ENCODE measurements around the gene STAB2.
"Not testable (repeated sequence)": the region's sequence is repeated elsewhere in the genome, so short reads cannot be mapped to it uniquely, and the experiment has no call there.

The STAB2 gene

DNA sequence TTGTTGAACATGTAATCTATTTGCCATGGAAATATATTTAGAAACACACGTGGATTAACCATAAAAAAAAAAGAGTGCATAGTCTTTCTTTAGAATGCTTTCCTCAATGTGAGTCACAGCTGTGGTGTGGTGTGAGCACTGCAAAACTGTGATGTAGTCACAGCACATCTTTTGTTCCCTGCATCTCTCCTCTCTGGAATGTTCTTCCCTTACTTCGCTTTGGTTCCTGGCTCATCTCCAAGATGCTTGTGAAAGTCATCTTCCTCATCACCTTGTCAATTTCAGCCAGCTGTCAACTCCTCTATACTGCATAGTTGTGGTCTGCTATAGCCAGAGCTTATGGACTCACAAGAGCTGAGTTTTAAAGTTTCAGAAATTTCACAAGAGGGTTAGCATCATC lies 60.2 kb downstream of the STAB2 start:
- no peak for DNase-seq (ENCODE audit: low read depth)

- no peak for DNase-seq (ENCODE audit: low read depth)
Measured at GRCh38 chr12:103652808-103653207, 65.7 kb downstream of the STAB2 start.

GRCh38 chr12:103653568-103654173 lies 66.6 kb downstream of the STAB2 start:
- DNase-seq (ENCODE audit: low read depth) = not testable (repeated sequence)

DNA sequence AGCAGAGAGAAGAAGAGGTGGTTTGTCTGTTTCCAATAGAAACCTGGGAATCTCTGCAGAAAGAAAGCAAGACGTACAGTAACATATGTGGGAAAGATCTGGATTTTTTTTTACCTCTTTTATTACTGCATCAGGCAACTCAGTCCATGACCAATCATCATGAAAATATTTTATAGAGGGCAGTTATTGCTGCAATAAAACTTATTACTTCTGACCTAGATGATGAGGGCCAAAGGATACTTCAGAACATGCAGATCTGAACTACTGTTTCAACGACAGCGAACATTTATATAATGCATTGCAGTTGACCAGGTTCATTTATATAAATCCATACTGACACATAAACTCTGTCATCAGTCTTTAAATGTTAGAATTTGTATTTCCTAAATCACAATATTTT lies 67.7 kb downstream of the STAB2 start:
- DNase-seq (ENCODE audit: low read depth) = no peak

DNA sequence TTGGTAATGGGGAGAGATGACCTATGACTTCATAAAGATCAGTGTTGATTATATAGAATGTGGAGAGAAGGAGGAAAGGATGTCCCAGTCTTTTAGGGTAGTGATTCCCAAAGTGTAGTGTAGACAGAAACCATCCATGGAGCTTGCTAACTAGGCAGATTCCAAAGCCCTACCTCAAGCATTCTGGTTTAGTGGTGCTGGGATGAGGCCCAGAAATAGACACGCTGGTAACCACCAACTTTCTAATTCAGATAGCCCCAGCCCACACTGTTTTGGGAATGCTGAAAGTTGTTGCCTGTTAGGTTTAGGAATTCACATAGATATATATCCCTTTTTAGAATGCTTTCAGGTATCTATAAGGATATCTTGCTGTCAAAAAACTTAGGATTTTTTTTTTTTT lies 69.2 kb downstream of the STAB2 start:
- DNase-seq (ENCODE audit: low read depth) = no peak

- no peak for DNase-seq (ENCODE audit: low read depth)
Measured at GRCh38 chr12:103657331-103657730, 70.3 kb downstream of the STAB2 start.

DNA sequence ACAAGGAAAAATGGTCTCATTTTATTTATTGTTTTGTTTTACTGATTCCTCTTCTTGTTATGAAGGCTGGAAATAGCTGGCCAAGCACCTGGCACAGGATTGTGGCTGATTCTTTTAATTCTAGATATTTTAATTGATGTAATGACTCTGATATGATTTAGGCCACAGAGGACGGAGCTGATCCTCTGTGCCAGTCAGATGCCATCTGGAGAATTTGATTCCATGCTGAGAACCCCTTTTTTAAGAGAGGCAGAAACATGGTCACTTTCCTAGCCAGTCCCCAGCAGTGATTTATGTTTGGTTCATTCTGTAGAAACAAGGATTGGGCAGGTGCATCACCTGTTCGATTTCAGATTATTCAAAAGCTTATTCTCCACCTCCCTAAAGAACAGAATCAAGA lies 77.6 kb downstream of the STAB2 start:
- DNase-seq (ENCODE audit: low read depth) = no peak

GRCh38 chr12:103665971-103666370 lies 78.9 kb downstream of the STAB2 start:
- no peak for DNase-seq (ENCODE audit: low read depth)

DNA sequence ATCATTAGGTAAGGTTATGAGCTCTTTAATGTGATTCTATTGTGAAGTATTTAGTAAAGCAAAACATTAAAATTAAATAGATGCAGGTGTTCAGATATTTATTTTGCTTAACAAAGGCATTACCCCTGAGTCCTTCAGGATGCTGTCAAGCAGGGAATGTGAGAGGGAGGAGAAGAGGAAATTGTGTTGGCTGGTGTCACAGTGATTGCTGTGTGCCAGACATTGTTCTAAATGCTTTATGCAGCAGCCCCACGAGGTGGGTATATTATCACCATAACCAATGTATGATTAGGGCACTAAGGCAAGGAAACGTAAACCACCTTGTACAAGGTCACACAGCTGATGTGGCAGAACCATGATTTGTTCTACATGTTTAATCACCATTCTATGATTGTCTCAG lies 80.1 kb downstream of the STAB2 start:
- no peak for DNase-seq (ENCODE audit: low read depth)

DNA sequence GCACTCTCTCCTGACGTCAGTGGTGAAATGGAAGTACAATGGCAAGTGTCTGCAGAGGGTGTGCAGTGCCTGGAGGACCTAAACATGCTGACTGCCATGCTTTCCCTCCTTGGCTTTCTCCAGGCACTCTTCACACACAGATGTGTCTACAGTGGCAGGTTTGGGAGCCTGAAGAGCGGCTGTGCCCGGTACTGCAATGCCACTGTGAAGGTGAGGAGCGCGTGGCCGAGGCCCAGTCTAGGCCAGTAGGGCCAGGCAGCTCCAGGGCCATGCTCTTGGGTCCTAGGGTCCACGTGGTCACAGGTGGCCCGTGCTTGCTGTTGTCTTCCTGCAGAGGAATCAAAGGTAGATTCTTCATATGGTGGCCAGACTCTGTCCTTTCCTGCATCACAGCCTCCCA lies 81.4 kb downstream of the STAB2 start:
- no peak for DNase-seq (ENCODE audit: low read depth)

GRCh38 chr12:103671367-103671766 lies 84.3 kb downstream of the STAB2 start:
- no peak for DNase-seq (ENCODE audit: low read depth)

DNA sequence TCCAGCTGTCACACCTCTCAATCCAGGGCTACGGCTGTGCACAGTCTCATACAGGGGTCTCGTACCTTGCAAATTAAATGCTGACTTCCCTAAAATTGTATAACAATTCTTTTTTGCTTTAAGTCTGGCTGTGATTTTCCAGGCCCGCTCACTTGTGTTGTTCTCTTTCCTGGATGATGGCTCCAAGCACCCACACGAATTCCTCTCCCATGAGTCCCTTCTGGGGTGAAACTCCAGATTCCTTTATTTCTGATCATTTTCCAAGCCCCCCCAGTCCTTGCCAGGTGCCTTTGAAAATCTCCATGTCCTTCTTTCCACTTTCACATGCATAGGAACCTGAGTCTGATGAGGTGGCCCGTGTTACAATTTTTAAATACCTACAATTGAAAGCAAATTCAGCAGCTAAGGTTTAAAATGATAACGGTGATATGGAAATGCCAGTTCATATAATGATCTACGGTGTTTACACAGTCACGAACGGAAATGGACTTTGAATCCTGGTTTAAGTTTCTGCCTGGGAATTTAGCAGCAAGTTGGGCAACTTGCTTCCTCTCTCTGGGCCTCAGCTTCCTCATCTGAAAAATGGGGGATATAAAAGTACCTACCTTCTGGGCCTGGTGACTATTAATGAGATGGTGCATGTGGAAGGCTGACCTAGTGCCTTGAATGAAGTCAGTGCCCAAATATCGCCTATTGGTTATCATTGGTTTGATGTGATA lies 85.5 kb downstream of the STAB2 start:
- DNase-seq (ENCODE audit: low read depth) = no peak

DNA sequence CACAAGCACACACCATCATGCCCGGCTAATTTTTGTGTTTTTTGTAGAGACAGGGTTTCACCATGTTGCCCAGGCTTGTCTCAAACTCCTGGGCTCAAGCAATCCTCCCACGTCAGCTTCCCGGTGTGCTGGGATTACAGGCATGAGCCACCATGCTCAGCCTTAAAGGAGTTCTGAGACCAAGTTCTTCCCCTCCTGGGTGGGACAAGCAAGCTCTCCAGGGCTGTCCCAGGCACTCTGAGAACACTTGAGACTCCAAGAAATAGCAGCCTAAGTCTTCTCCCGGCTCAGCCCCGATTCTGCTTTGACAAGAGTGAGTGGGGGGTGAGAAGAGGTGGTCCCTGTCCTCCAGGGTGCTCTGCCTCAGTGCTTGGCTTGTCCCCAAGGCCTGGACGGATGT lies 86.4 kb downstream of the STAB2 start:
- DNase-seq (ENCODE audit: low read depth) = no peak

GRCh38 chr12:103673891-103674375 lies 86.9 kb downstream of the STAB2 start:
- DNase-seq (ENCODE audit: low read depth) = no peak

DNA sequence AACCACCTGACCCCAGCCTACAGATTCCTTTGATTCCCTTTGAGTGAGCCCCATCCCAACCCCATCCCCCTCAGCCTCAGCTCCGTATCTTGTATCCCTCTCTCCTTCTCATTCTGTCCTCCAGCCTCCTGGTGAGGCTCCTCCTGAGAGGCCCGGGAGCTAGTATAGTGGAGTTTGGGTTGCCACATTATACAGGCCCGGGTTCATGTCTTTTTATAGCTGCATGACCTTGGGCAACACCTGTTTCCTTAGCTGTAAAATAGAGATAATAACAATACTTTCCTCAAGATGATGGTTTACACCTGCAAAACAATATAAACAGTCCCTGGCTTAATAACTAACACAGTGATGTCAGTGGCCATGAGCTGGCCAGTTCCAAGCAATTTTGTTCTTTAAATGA lies 89.8 kb downstream of the STAB2 start:
- no peak for DNase-seq (ENCODE audit: low read depth)

DNA sequence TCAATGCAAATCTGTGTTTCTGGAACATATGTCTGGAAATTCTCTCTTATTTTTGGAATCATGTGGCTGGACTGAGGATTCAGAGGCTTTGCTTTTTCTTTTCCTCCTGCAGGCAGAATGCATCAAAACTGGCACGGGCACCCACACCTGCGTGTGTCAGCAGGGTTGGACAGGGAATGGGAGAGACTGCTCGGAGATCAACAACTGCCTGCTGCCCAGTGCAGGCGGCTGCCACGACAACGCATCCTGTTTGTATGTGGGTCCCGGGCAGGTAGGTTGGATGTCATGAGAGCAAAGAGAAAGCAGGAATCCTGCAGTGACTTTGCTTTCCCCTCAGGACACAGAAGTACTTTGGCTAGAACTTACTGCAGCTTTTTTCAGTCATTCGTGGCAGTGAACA lies 90.3 kb downstream of the STAB2 start:
- no peak for DNase-seq (ENCODE audit: low read depth)

DNA sequence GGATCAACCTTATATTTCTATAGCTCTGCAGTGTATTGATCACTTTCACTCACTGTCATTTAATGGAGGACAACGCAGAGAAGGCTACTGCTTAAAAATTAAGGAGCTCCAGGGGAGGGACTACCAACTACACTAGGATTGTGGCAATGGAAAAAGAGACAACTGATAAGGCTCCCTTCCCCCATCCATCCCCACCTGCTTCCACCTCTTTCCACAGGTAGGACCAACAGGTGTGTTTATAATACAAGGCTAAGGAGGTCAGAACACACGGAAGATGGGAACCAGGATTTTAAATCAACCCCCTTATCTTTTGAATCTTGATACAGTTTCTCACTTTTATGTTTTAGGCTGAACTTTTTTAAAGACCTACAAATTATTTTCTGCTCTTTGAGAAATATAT lies 90.8 kb downstream of the STAB2 start:
- no peak for DNase-seq (ENCODE audit: low read depth)

- no peak for DNase-seq (ENCODE audit: low read depth)
Measured at GRCh38 chr12:103679421-103680170, 92.5 kb downstream of the STAB2 start.

- DNase-seq (ENCODE audit: low read depth) = no peak
Measured at GRCh38 chr12:103680591-103681141, 93.6 kb downstream of the STAB2 start.

- DNase-seq (ENCODE audit: low read depth) = no peak
Measured at GRCh38 chr12:103686026-103686425, 99.0 kb downstream of the STAB2 start.

DNA sequence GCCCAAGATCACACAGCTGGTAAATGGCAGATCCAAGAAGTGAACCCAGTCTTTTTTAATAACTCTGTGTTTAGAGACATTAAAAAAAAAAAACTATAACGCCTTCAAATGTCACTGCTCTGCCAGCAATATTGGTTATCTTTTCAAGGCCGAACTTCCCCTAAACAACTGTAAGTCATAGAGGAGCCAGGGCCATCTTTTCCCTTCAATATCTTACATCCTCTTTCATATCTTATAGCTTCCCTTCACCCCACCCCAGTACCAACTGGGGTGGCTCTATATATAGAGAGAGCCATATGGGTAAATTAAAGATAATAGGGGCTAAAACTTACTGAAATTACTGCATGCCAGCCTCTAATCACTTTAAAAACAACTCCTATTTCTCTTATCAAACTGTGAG lies 100.2 kb downstream of the STAB2 start:
- DNase-seq (ENCODE audit: low read depth) = no peak

- no peak for DNase-seq (ENCODE audit: low read depth)
Measured at GRCh38 chr12:103688376-103689063, 101.4 kb downstream of the STAB2 start.
